Right cardiac atrium (tissue), 5 donors: ENCODE results near the gene DNM3. TPM values are rescaled to one million over a fixed set of nuclear protein-coding genes. Genes with fewer than 3 reads are reported as not detected.

Source experiments
- ATAC-seq, 2 donors: fragments of 200-7000 bp; cut with Tn5 transposase; one replicate each; pipeline versions ENCODE4 v1.8.0 to v1.9.1; 2020; ENCODE audit warnings: moderate library complexity in 2 of 2, mild to moderate bottlenecking in 1 of 2
- DNase-seq, 3 donors: peaks; one replicate each; pipeline ENCODE4 v3.0.0-alpha.2; 2020
- H3K27ac ChIP-seq: one replicate; pipeline ENCODE4 v1.5.1; 2013; ENCODE audit warnings: mild to moderate bottlenecking, low read length, control low read depth, moderate library complexity
- H3K27me3 ChIP-seq: one replicate; pipeline ENCODE4 v1.6.1; 2013; ENCODE audit not compliant: control insufficient read depth, insufficient read depth
- H3K4me1 ChIP-seq: one replicate; pipeline ENCODE4 v1.6.1; 2013; ENCODE audit warnings: low read length; ENCODE audit not compliant: control insufficient read depth, insufficient read depth
- H3K4me3 ChIP-seq: one replicate; pipeline ENCODE4 v1.5.1; 2013; ENCODE audit warnings: low read length, control low read depth
- H3K9me3 ChIP-seq: one replicate; pipeline ENCODE4 v1.6.1; 2013; ENCODE audit warnings: low read length; ENCODE audit not compliant: control insufficient read depth
- WGBS: extraction: QIAGEN DNeasy Blood & Tissue Kit; methylation state at CpG from one replicate; pipeline ENCODE4 v1.1.7; 2013; 5-methylcytosine and 5-hydroxymethylcytosine counted together
- intact Hi-C, 4 donors: fragments of 100-400 bp; cut with DNase I; formaldehyde crosslinking; loops; one replicate each; pipeline versions ENCODE4 v1.11.0 to v1.14.0; 2022 to 2023
- polyA plus RNA-seq: library from polyadenylated mRNA; stranded (reverse); fragments of 200-250 nt; gene quantifications from one replicate; pipeline ENCODE4 v1.2.3, GENCODE V29; 2013
- total RNA-seq, 4 donors: library from RNA; stranded (reverse); fragmentation: NEBNext Ultra II Directional; extraction: Animal tissue kit (Norgen Biotek cat#: 25700); gene quantifications; one replicate each; pipeline ENCODE4 v1.2.1, GENCODE V29; 2021
- donor health status: healthy with polysubstance abuse.
- donor health status: DM: no; HTN: yes; CAD: no.
- donor health status: DM: no; HTN: no; CAD: no.
- donor health status: DM: no; HTN: yes; CAD: no; lungs with severe emphysema.
- donor health status: DM: yes; HTN: yes; CAD: no.

Gene DNM3
- total and polyA plus RNA-seq, 5 donors: 1.5 to 2.2 (median 1.7) TPM

GRCh38 chr1:172442843-172443565 is 601.7 kb downstream of the DNM3 start:
- intact Hi-C loops: loop anchor here in 1 of 4 donors (10.0 kb wide), 1 partner anchor 282 kb away; no protein-coding TSS in a partner anchor
- Histone ChIP-seq H3K27ac (no peak overlapping the region), H3K4me3 (peak overlapping the region; percentile 98), H3K4me1 (peaks cover 4% of the 10 kb centered on the region), H3K9me3 (no peaks in the 10 kb centered on the region), H3K27me3 (no peaks in the 10 kb centered on the region)
- ATAC-seq (no peak), DNase-seq (no peak)
- WGBS: 66% methylated on average over 3 of the region's 3 CpGs

- Histone ChIP-seq H3K4me1 (peaks cover 4% of the 10 kb centered on the region), H3K27ac (peak within 1 kb of the TSS; percentile 70), H3K27me3 (no peaks in the 10 kb centered on the region), H3K9me3 (no peaks in the 10 kb centered on the region), H3K4me3 (peak within 1 kb of the TSS; percentile 98)
- intact Hi-C loops: loop anchor here in 1 of 4 donors (10.0 kb wide), 1 partner anchor 281 kb away; no protein-coding TSS in a partner anchor
- 5% methylated on average over 43 of the region's 43 CpGs for WGBS
- DNase-seq: peak; percentile 90 to 97 (median 96)
- peak; percentile 98 to 99 for ATAC-seq
Observed at GRCh38 chr1:172443666-172444453, 602.6 kb downstream of the DNM3 start, which contains the start of gene PIGC. PIGC (minus strand) TSS chr1:172444069; CDS start chr1:172442622, 1,447 bp downstream.

- Histone ChIP-seq H3K9me3 (no peaks in the 10 kb centered on the region), H3K4me3 (no peak overlapping the region), H3K27me3 (no peaks in the 10 kb centered on the region), H3K4me1 (peaks cover 8% of the 10 kb centered on the region), H3K27ac (no peak overlapping the region)
- no peak for DNase-seq
- intact Hi-C loops: loop anchor here in 1 of 4 donors (10.0 kb wide), 1 partner anchor 278 kb away; no protein-coding TSS in a partner anchor
- 93% methylated on average over 3 of the region's 3 CpGs for WGBS
- ATAC-seq: no peak
Observed at GRCh38 chr1:172446547-172446946, 605.2 kb downstream of the DNM3 start.

- DNase-seq: no peak
- intact Hi-C loops: loop anchor here in 1 of 4 donors (10.0 kb wide), 1 partner anchor 277 kb away; no protein-coding TSS in a partner anchor
- ATAC-seq: no peak
- no peak overlapping the region for H3K4me3 ChIP-seq
- H3K9me3 ChIP-seq: no peaks in the 10 kb centered on the region
- H3K4me1 ChIP-seq: peaks cover 3% of the 10 kb centered on the region
- WGBS: 71% methylated on average over 2 of the region's 2 CpGs
- H3K27ac ChIP-seq: no peak overlapping the region
- no peaks in the 10 kb centered on the region for H3K27me3 ChIP-seq
Observed at GRCh38 chr1:172447641-172448040, 606.3 kb downstream of the DNM3 start.

GRCh38 chr1:172448995-172449584 is 607.8 kb downstream of the DNM3 start:
- intact Hi-C loops: loop anchor here in 1 of 4 donors (10.0 kb wide), 1 partner anchor 276 kb away; no protein-coding TSS in a partner anchor
- ATAC-seq (no peak), DNase-seq (no peak)
- no peaks in the 10 kb centered on the region for H3K9me3 ChIP-seq
- H3K27ac ChIP-seq: no peak overlapping the region
- peaks cover 3% of the 10 kb centered on the region for H3K4me1 ChIP-seq
- 86% methylated on average over 6 of the region's 6 CpGs for WGBS
- H3K4me3 ChIP-seq: no peak overlapping the region
- no peaks in the 10 kb centered on the region for H3K27me3 ChIP-seq

- ATAC-seq (peak; percentile 88), DNase-seq (peak; percentile 58 to 78 (median 71))
- peak overlapping the region; percentile 21 for H3K27ac ChIP-seq
- H3K4me3 ChIP-seq: peak overlapping the region; percentile 16
- H3K27me3 ChIP-seq: no peaks in the 10 kb centered on the region
- H3K9me3 ChIP-seq: no peaks in the 10 kb centered on the region
- WGBS: 38% methylated on average over 18 of the region's 18 CpGs
- intact Hi-C loops: loop anchor here in 3 of 4 donors (5.0 to 10.0 kb wide), 4 partner anchors 82 to 275 kb away; partner anchors contain the start of gene SUCO (in 2 of the 3)
- peaks cover 3% of the 10 kb centered on the region for H3K4me1 ChIP-seq
Observed at GRCh38 chr1:172449585-172450523, 608.6 kb downstream of the DNM3 start.

GRCh38 chr1:172450524-172450885 is 609.2 kb downstream of the DNM3 start:
- H3K9me3 ChIP-seq: no peaks in the 10 kb centered on the region
- intact Hi-C loops: loop anchor here in 2 of 4 donors (5.0 to 10.0 kb wide), 3 partner anchors 82 to 264 kb away; partner anchors contain the start of gene SUCO (in 2 of the 2)
- 62% methylated on average over 7 of the region's 7 CpGs for WGBS
- peaks cover 3% of the 10 kb centered on the region for H3K4me1 ChIP-seq
- no peak overlapping the region for H3K4me3 ChIP-seq
- H3K27me3 ChIP-seq: no peaks in the 10 kb centered on the region
- ATAC-seq (no peak), DNase-seq (peak in 1 of 3 donors; percentile 55)
- peak overlapping the region; percentile 21 for H3K27ac ChIP-seq

- DNase-seq (no peak), ATAC-seq (peak; percentile 4 to 67)
- Histone ChIP-seq H3K4me1 (peaks cover 3% of the 10 kb centered on the region), H3K27ac (no peak overlapping the region), H3K4me3 (no peak overlapping the region), H3K9me3 (no peaks in the 10 kb centered on the region), H3K27me3 (no peaks in the 10 kb centered on the region)
- 79% methylated on average over 2 of the region's 2 CpGs for WGBS
- intact Hi-C loops: loop anchor here in 2 of 4 donors (5.0 to 10.0 kb wide), 3 partner anchors 81 to 264 kb away; partner anchors contain the start of gene SUCO (in 2 of the 2)
Observed at GRCh38 chr1:172451002-172451443, 609.7 kb downstream of the DNM3 start.

- intact Hi-C loops: loop anchor here in 2 of 4 donors (5.0 to 10.0 kb wide), 3 partner anchors 80 to 262 kb away; partner anchors contain the start of gene SUCO (in 2 of the 2)
- H3K9me3 ChIP-seq: no peaks in the 10 kb centered on the region
- DNase-seq: no peak
- H3K27me3 ChIP-seq: no peaks in the 10 kb centered on the region
- H3K4me3 ChIP-seq: no peak overlapping the region
- peak overlapping the region; percentile 68 for H3K27ac ChIP-seq
- peak; percentile 30 to 61 for ATAC-seq
- WGBS: 50% methylated on average over 7 of the region's 7 CpGs
- peaks cover 3% of the 10 kb centered on the region for H3K4me1 ChIP-seq
Observed at GRCh38 chr1:172452536-172453152, 611.3 kb downstream of the DNM3 start.
